ENCODE measurements around the gene TENM4.
"Not testable (repeated sequence)": the region's sequence is repeated elsewhere in the genome, so short reads cannot be mapped to it uniquely, and the experiment has no call there.

Gene TENM4

GRCh38 chr11:79198898-79199250 lies 242.0 kb downstream of the TENM4 start:
- no peak for DNase-seq

DNA sequence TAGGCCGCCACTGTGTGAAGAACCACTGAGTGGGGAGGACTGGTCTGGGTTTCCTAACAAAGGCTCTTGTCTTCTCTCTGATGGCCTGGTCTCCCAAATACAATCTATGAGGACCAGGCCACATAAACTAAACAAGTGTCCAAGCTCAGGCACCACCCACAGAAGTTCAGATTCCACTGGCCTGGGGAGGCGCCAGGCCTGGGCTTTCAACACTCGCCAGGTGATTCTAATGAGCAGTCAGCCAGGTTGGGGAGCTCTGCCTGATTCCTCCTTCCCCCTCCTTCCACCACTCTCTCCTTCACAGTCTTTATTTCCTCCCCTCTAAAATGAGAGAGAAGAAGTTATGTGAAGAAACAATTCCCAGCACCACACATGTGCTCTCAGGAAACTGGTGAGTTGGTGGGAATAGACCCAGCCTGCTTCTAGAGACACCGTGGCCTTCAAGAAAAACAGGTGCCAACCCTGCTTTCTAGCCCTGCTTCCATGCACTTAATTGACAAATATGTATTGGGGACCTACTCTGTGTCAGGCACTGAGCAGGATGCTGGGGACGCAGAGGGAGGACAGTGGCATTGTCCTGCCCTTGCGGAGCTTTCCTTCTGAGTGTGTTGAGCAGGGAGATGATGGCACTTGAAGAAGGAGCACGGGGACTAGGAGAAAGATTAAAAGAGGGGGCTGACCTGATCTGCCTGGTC lies 242.5 kb downstream of the TENM4 start:
- no peak for DNase-seq

- DNase-seq, result no peak
Observed at GRCh38 chr11:79196950-79197349, 243.9 kb downstream of the TENM4 start.

- DNase-seq, result no peak
Observed at GRCh38 chr11:79195209-79195608, 245.6 kb downstream of the TENM4 start.

GRCh38 chr11:79193663-79194310 lies 247.0 kb downstream of the TENM4 start:
- no peak for DNase-seq

- DNase-seq, result no peak
Observed at GRCh38 chr11:79192836-79193235, 248.0 kb downstream of the TENM4 start.

DNA sequence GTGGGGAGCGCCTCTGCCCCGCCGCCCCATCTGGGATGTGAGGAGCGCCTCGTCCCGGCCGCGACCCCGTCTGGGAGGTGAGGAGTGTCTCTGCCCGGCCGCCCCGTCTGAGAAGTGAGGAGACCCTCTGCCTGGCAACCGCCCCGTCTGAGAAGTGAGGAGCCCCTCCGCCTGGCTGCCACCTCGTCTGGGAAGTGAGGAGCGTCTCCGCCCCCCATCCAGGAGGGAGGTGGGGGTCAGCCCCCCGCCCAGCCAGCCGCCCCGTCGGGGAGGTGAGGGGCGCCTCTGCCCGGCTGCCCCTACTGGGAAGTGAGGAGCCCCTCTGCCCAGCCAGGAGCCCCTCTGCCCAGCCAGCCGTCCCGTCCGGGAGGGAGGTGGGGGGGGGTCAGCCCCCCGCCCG lies 249.1 kb downstream of the TENM4 start:
- DNase-seq, result not testable (repeated sequence)

DNA sequence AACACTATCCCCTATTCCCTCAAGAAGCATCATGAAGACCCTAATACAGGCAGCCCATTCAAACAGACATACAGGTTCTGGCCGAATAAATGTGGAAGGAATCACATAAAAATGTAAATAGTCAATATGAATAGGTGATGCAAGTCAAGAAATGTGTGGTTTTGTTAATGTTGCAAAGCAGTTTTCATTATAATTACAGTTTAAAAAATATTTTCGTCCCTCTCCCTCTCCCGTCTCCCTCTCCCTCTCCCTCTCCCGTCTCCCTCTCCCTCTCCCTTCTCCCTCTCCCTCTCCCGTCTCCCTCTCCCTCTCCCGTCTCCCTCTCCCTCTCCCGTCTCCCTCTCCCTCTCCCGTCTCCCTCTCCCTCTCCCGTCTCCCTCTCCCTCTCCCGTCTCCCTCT lies 250.3 kb downstream of the TENM4 start:
- DNase-seq, result not testable (repeated sequence)

DNA sequence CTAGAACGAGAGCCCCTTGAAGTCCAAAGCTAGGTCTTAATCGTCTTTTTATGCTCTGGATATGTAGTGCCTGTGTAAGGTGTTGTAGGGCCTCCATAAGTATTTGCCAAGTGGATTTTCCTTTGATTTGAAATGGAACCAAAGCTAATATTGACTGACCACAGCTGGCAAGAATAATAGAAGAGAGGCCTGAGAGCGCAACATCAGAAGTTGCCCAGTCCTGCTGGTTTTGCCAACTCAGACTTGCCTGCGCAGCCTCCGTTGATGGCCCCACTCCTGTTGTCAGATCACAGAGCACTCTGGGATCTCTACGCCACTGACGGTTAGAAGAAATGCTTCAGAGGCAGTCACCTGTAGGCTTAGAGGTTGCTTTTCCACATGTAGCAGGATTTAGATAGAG lies 251.2 kb downstream of the TENM4 start:
- DNase-seq, result no peak

- no peak for DNase-seq
Observed at GRCh38 chr11:79189055-79189454, 251.8 kb downstream of the TENM4 start.

GRCh38 chr11:79186669-79187068 lies 254.2 kb downstream of the TENM4 start:
- no peak for DNase-seq

GRCh38 chr11:79185351-79185750 lies 255.5 kb downstream of the TENM4 start:
- DNase-seq, result no peak

DNA sequence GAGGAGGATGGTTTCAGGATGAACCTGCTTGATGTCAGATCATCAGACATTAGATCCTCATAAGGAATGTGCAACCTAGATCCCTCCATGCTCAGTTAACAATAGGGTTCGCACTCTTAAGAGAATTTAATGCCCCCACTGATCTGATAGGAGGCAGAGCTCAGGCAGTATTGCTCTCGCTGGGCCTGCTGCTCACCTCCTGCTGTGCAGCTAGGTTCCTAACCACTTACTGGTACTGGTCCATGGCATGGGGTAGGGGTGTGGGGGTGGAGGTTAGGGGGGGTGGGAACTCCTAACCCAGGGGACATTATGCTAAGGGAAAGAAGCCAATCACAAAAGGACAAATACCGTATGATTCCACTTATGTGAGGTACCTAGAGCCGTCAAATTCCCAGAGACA lies 256.5 kb downstream of the TENM4 start:
- no peak for DNase-seq

GRCh38 chr11:79182794-79183193 lies 258.0 kb downstream of the TENM4 start:
- DNase-seq, result no peak

DNA sequence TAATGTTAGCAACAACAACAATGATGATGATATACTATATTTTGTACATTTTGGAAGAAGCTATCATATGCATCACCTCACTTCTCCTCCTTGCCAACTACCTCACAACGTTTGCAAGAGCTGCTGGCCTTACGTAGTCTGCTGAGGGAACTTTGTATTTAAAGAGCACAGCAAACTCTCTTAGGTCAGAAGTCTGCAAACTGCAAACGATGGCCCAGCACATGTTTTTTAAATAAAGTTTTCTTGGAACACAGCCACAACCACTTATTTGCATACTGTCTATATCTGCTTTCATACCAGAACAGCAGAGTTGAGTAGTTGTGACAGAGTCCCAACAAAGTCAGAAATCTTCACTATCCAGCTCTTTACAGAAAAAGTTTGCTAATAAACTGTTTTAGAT lies 261.7 kb downstream of the TENM4 start:
- no peak for DNase-seq

- DNase-seq, result no peak
Observed at GRCh38 chr11:79174045-79175008, 266.5 kb downstream of the TENM4 start.

DNA sequence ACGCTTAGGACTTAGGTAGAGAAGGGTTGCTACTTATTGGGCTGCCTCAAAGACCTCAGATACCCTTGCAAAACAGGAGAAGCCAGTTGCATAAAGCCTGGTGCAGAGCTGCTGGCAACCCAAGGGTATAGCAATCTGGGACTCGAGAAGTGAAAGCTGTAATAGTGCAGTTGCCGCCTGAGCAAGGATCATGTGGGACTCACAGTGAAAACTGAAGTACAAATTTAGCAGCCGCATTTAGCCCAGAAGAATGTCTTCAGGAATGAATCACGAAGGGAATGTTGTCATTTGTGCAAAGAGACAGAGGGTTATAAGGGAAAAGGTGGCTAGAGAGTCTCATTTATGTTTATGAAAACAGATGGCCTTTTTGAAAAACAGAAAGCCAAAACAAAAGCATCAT lies 267.2 kb downstream of the TENM4 start:
- DNase-seq, result no peak

DNA sequence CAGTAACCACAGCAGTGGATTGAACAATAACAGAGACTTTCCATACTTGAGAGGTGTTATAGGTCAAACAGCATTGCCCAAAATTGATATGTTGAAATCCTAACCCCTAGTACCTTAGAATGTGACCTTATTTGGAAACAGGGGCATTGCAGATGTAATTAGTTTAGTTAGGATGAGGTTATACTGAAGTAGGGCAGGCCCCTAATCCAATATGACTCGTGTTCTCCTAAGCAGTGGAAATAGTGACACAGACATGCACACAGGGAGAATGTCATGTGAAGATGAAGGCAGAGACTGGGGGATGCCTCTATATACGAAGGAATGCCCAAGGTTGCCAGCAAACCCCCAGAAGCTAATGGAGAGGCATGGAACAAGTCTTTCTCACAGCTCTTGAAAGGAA lies 270.5 kb downstream of the TENM4 start:
- DNase-seq, result no peak

DNA sequence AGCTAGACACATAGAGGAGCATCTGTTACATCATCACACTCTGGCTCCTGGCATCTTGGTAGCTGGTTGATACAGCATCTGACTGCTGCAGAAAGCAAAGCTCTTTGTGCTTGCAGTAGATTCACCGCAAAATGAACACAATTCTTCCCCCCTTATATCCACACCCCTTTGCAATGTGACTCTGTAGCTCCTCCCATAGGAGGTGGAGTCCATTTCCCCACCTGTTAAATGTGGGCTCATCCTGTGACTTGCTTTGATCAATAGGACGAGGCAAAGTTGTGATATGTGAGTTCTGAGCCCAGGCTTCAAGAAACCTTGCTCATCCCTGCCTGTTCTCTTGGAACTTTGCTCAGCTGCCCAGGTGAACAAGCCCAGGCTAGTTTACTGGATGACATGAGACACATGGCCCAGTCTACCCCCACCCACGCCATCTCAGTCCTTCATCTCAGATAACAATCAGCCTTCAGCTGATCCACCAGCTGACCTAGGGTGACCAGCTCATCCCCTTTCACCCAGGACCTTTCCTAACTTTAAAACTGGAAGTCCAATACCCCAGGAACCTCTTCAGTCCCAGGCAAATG lies 272.2 kb downstream of the TENM4 start:
- DNase-seq, result no peak

DNA sequence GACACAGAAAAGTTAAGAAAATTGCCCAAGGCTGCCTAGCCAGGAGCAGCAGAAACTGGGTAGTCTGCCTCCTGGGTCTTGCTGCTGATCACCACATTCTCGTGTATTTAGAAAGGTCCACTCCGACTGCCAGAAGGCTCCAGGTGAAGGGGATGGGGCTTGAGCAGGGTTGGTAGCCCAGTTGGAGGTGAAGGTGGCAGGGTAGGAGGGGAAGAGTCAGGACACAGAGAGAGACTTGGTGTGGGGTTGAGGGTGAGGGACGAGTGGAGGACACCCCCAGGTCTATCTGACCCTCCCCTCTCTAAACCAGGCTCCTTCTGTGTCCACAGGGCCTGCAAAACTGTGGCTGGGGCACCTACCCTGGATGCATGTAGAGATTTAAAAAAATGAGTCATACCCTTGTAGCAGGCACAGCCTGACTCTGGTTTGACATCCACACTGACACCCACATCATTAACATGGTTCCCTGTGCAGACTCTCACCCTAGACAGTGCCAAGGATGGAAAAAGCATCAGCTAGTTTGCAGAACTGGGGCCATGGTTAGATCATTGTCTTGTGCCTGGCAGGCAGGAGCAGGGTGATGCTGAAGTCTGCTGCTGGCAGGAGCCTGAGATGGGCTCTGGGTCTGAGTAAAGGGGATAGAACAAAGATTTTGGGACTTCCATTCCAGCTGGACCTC lies 273.2 kb downstream of the TENM4 start:
- no peak for DNase-seq

GRCh38 chr11:79165908-79166307 lies 274.9 kb downstream of the TENM4 start:
- DNase-seq, result no peak

DNA sequence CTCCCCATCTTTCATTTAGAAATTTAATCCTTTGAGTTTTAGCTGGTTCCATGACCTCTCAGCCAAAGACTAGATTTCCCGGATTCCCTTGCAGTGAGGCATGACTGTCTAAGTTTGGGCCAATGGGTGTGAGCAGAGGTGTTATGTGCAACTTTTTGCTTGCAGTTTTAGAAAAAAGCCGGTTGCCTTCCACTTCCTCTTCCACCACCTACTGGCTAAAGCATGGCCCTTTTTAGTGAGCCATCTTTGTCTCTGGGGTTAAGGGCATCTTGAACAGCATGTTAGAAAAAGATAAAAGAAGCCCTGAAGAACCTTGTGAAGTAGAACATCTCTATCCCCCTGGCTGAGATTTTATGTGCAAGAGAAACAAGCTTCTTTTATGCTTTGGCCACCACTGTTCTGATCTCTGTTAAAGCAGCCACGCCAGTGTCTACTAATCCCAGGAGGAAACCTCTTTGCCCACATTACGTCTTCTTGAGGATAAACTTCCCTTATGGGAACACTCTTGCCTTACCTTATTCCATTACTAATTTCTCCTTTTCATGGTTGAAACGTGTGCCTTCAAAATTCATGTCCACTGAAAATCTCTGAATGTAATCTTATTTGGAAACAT lies 279.9 kb downstream of the TENM4 start:
- no peak for DNase-seq
